Measurements from ENCODE around the gene RNF224. TPM values are rescaled to one million over a fixed set of nuclear protein-coding genes. Genes with fewer than 3 reads are reported as not detected.
A peak's percentile ranks its signal among the peaks of the same experiment; 100 is the strongest.

Gene RNF224
- total and polyA plus RNA-seq, 2 of the 13 experiments (the other 11 are each of a cell fraction or from before 2014, with no cell fraction given) = 0.09 TPM; not detected in 1

- no peak for TF ChIP-seq HNF4G (IDR thresholded peaks at IDR 0.05; ENCODE audit: borderline replicate concordance, low read depth, low read length)
- TF ChIP-seq HNF4G (CRISPR knock-in tag; IDR thresholded peaks at IDR 0.05; ENCODE audit: borderline replicate concordance, low read depth) = no peak
- no peak for TF ChIP-seq ZNF180 (CRISPR knock-in tag; IDR thresholded peaks at IDR 0.05; ENCODE audit: borderline replicate concordance, low read depth)
- TF ChIP-seq TOE1 (CRISPR knock-in tag; IDR thresholded peaks at IDR 0.05) = no peak
- TF ChIP-seq ERF (CRISPR knock-in tag; IDR thresholded peaks at IDR 0.05) = 0 out of 2 replicates have a peak, but pooled peaks have one; percentile 10
- no peak; the same call in 1 of the 2 replicates for TF ChIP-seq ZNF446 (CRISPR knock-in tag; IDR thresholded peaks at IDR 0.05)
- TF ChIP-seq, protein P1, sequence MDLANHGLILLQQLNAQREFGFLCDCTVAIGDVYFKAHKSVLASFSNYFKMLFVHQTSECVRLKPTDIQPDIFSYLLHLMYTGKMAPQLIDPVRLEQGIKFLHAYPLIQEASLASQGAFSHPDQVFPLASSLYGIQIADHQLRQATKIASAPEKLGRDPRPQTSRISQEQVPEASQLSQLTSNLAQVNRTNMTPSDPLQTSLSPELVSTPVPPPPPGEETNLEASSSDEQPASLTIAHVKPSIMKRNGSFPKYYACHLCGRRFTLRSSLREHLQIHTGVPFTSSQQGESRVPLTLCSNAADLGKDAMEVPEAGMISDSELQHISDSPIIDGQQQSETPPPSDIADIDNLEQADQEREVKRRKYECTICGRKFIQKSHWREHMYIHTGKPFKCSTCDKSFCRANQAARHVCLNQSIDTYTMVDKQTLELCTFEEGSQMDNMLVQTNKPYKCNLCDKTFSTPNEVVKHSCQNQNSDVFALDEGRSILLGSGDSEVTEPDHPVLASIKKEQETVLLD (CRISPR knock-in tag; IDR thresholded peaks at IDR 0.05; ENCODE audit: low read depth) = no peak
- TF ChIP-seq, protein P2, sequence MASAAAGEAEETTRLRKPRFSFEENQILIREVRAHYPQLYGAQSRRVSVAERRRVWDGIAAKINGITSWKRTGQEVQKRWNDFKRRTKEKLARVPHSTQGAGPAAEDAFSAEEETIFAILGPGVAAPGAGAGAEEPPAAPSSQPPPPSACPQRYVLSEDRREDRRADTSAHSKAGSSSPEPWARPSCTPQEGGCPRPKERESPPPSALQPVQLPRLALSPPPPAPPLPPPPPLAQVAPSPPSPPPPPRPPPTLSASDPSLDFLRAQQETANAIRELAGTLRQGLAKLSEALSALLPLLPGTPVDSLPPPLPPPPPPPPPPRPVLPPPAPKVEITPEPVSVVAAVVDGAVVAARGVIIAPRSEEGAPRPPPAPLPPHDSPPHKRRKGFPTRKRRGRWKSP (CRISPR knock-in tag; IDR thresholded peaks at IDR 0.05) = no peak
- TF ChIP-seq ZNF788 (CRISPR knock-in tag; IDR thresholded peaks at IDR 0.05; ENCODE audit: borderline replicate concordance) = no peak; the same call in 1 of the 2 replicates
- peak; percentile 80 for TF ChIP-seq ZBTB38 (CRISPR knock-in tag; IDR thresholded peaks at IDR 0.05)
- no peak for TF ChIP-seq ZNF280B (CRISPR knock-in tag; IDR thresholded peaks at IDR 0.05; ENCODE audit: borderline replicate concordance)
- no peak for TF ChIP-seq ZNF780A (CRISPR knock-in tag; IDR thresholded peaks at IDR 0.05)
- 0 out of 2 replicates have a peak, but pooled peaks have one; percentile 34 for TF ChIP-seq ZKSCAN1 (IDR thresholded peaks at IDR 0.05; ENCODE audit: low read length)
- no peak for TF ChIP-seq NFIB (CRISPR knock-in tag; IDR thresholded peaks at IDR 0.05; ENCODE audit: borderline replicate concordance)
- TF ChIP-seq PCBP2 (optimal IDR thresholded peaks at IDR 0.05; ENCODE audit: low read depth, low read length, poor library complexity, severe bottlenecking) = no peak
- TF ChIP-seq, protein P3, sequence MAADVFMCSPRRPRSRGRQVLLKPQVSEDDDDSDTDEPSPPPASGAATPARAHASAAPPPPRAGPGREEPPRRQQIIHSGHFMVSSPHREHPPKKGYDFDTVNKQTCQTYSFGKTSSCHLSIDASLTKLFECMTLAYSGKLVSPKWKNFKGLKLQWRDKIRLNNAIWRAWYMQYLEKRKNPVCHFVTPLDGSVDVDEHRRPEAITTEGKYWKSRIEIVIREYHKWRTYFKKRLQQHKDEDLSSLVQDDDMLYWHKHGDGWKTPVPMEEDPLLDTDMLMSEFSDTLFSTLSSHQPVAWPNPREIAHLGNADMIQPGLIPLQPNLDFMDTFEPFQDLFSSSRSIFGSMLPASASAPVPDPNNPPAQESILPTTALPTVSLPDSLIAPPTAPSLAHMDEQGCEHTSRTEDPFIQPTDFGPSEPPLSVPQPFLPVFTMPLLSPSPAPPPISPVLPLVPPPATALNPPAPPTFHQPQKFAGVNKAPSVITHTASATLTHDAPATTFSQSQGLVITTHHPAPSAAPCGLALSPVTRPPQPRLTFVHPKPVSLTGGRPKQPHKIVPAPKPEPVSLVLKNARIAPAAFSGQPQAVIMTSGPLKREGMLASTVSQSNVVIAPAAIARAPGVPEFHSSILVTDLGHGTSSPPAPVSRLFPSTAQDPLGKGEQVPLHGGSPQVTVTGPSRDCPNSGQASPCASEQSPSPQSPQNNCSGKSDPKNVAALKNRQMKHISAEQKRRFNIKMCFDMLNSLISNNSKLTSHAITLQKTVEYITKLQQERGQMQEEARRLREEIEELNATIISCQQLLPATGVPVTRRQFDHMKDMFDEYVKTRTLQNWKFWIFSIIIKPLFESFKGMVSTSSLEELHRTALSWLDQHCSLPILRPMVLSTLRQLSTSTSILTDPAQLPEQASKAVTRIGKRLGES (CRISPR knock-in tag; IDR thresholded peaks at IDR 0.05; ENCODE audit: borderline replicate concordance) = no peak
- no peak for TF ChIP-seq RXRB (CRISPR knock-in tag; IDR thresholded peaks at IDR 0.05; ENCODE audit: borderline replicate concordance)
- TF ChIP-seq ZNF136 (CRISPR knock-in tag; IDR thresholded peaks at IDR 0.05; ENCODE audit: low read depth) = no peak
- no peak for TF ChIP-seq TARDBP (CRISPR knock-in tag; IDR thresholded peaks at IDR 0.05)
- no peak for TF ChIP-seq TBP (CRISPR knock-in tag; IDR thresholded peaks at IDR 0.05)
- TF ChIP-seq PHF21A (CRISPR knock-in tag; IDR thresholded peaks at IDR 0.05) = no peak
These were observed 16.6 kb downstream of the RNF224 start (continued) for GRCh38 chr9:137243626-137244485.
